GM12872 (cell line): ENCODE results near the gene MBTPS2.

Source experiments
- CTCF ChIP-seq: IDR thresholded peaks from 3 replicates; pipeline ENCODE4 v1.5.1; 2011; ENCODE audit warnings: low read depth, mild to moderate bottlenecking, low read length, moderate library complexity; ENCODE audit not compliant: insufficient read depth

MBTPS2 gene

GRCh38 chrX:21885568-21885967, 46.2 kb downstream of the MBTPS2 start:
- no peak for TF ChIP-seq CTCF

GRCh38 chrX:21905313-21905712, 65.9 kb downstream of the MBTPS2 start:
- TF ChIP-seq CTCF: no peak

GRCh38 chrX:21905953-21906352, 66.5 kb downstream of the MBTPS2 start:
- TF ChIP-seq CTCF: no peak

GRCh38 chrX:21907260-21907659, 67.8 kb downstream of the MBTPS2 start:
- no peak for TF ChIP-seq CTCF

- TF ChIP-seq CTCF: no peak
Observed at GRCh38 chrX:21911481-21911880, 72.1 kb downstream of the MBTPS2 start.

- TF ChIP-seq CTCF: no peak
Observed at GRCh38 chrX:21912220-21912619, 72.8 kb downstream of the MBTPS2 start.

- TF ChIP-seq CTCF: no peak
Observed at GRCh38 chrX:21912989-21913388, 73.6 kb downstream of the MBTPS2 start.

GRCh38 chrX:21926116-21926515, 86.7 kb downstream of the MBTPS2 start:
- no peak for TF ChIP-seq CTCF
